ENCODE results near the gene BCR.

GRCh38 chr22:23261900-23262450 lies 81.7 kb downstream of the BCR start:
- TF ChIP-seq CTCF (IDR thresholded peaks at IDR 0.05) (no peak), POLR2A (IDR thresholded peaks at IDR 0.05) (no peak), POLR2AphosphoS5 (IDR thresholded peaks at IDR 0.05) (no peak)

All from transverse colon (tissue), 4 donors.